PC-9 (cell line): ENCODE measurements around the gene GALNT14.

Source experiments
- EZH2 ChIP-seq: fragments of 200-600 bp; sonication (generic); IDR thresholded peaks from 2 replicates; pipeline ENCODE4 v1.8.0; 2017; ENCODE audit warnings: antibody characterized with exemption, low read depth
- TF ChIP-seq, protein P1 (sequence below): fragments of 200-600 bp; sonication (generic); conservative IDR thresholded peaks from 2 replicates; pipeline ENCODE4 v1.6.1; 2017; ENCODE audit warnings: mixed run types, antibody characterized with exemption, mild to moderate bottlenecking, moderate library complexity

DNA sequence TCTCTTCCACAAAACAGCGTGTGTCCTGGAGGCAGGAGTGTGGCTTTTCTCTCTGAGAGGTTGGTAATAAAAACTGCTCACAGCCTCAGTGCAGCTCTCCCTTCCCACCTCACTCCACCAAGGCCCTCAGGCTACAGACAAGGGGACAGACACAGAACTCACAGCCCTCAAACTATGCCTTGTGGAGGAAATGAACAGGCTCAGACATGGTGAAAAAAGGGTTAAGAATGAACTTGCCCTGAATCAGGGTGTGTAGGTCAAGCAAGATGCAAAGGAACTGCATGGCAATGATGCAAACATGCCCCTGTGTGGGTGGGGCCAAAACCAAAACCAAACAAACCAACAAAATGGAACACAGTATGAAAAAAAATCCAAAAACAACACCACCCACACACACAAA, 125.8 kb downstream of the GALNT14 start:
- TF ChIP-seq, protein P1, sequence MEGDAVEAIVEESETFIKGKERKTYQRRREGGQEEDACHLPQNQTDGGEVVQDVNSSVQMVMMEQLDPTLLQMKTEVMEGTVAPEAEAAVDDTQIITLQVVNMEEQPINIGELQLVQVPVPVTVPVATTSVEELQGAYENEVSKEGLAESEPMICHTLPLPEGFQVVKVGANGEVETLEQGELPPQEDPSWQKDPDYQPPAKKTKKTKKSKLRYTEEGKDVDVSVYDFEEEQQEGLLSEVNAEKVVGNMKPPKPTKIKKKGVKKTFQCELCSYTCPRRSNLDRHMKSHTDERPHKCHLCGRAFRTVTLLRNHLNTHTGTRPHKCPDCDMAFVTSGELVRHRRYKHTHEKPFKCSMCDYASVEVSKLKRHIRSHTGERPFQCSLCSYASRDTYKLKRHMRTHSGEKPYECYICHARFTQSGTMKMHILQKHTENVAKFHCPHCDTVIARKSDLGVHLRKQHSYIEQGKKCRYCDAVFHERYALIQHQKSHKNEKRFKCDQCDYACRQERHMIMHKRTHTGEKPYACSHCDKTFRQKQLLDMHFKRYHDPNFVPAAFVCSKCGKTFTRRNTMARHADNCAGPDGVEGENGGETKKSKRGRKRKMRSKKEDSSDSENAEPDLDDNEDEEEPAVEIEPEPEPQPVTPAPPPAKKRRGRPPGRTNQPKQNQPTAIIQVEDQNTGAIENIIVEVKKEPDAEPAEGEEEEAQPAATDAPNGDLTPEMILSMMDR, result no peak
- TF ChIP-seq EZH2, result no peak
